HL-60 (cell line): ENCODE results near the gene ESRRG.

Source experiments
- POLR2AphosphoS5 ChIP-seq: IDR thresholded peaks from 2 replicates; pipeline ENCODE4 v1.6.1; 2012; ENCODE audit warnings: low read depth
- TF ChIP-seq, protein P1 (sequence below): IDR thresholded peaks from one replicate; pipeline ENCODE4 v1.5.1; 2011; ENCODE audit warnings: low read length, control low read depth, inconsistent platforms; ENCODE audit not compliant: insufficient read depth

DNA sequence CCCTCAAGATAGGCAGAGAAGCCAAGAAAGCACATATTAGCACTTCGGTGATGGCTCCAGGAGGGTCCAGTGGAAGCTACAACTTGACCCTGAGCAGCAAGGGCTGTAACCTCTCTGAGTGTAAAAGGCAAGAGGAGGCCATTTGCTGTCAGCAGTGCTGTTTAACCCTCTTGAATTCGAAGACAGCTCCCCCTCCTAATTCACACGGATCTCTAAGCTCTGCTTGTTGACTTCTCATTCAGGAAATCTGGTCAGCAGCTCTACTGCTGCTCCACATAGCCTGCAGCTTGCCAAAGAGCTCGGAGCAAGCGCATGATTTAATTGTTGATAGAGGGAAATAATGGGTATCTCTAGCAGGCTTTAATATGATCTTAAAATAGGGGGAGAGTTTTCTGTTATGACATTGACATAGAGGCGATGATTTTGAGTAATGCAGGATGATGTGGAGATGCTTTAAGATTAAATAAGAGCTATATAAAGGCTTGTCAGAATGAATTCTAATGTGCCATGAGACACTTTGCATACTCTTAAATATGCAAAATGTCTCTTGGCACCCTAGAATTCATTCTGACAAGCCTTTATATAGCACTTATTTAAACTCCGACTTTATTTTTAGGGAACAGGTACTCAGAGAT lies 220.6 kb downstream of the ESRRG start:
- TF ChIP-seq, protein P1, sequence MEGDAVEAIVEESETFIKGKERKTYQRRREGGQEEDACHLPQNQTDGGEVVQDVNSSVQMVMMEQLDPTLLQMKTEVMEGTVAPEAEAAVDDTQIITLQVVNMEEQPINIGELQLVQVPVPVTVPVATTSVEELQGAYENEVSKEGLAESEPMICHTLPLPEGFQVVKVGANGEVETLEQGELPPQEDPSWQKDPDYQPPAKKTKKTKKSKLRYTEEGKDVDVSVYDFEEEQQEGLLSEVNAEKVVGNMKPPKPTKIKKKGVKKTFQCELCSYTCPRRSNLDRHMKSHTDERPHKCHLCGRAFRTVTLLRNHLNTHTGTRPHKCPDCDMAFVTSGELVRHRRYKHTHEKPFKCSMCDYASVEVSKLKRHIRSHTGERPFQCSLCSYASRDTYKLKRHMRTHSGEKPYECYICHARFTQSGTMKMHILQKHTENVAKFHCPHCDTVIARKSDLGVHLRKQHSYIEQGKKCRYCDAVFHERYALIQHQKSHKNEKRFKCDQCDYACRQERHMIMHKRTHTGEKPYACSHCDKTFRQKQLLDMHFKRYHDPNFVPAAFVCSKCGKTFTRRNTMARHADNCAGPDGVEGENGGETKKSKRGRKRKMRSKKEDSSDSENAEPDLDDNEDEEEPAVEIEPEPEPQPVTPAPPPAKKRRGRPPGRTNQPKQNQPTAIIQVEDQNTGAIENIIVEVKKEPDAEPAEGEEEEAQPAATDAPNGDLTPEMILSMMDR, result no peak
- TF ChIP-seq POLR2AphosphoS5, result no peak
